WTC11 (cell line): Measurements from ENCODE around the gene HOXA9.
A peak's percentile ranks its signal among the peaks of the same experiment; 100 is the strongest.

Experiments
- CREB1 ChIP-seq: sonication (generic); formaldehyde crosslinking; IDR thresholded peaks from 2 replicates; pipeline ENCODE4 v1.8.0; 2023; ENCODE audit warnings: mild to moderate bottlenecking, missing genetic modification reagents
- ELF4 ChIP-seq: sonication (generic); formaldehyde crosslinking; IDR thresholded peaks from 2 replicates; pipeline ENCODE4 v1.8.1; 2022; ENCODE audit warnings: low read depth, mild to moderate bottlenecking, moderate library complexity, missing genetic modification reagents
- NFYB ChIP-seq: sonication (generic); formaldehyde crosslinking; conservative IDR thresholded peaks from 2 replicates; pipeline ENCODE4 v1.8.0; 2022; ENCODE audit warnings: low read depth, missing genetic modification reagents
- PRRX2 ChIP-seq: fragments of 250-450 bp; sonication (Bioruptor Pico); IDR thresholded peaks from 2 replicates; pipeline ENCODE4 v1.8.0; 2021; ENCODE audit warnings: mild to moderate bottlenecking
- RELA ChIP-seq: sonication (generic); formaldehyde crosslinking; IDR thresholded peaks from 2 replicates; pipeline ENCODE4 v1.8.1; 2022; ENCODE audit warnings: missing genetic modification reagents, mild to moderate bottlenecking, borderline replicate concordance
- TEAD4 ChIP-seq: sonication (generic); formaldehyde crosslinking; IDR thresholded peaks from 2 replicates; pipeline ENCODE4 v1.8.0; 2022; ENCODE audit warnings: mild to moderate bottlenecking, missing genetic modification reagents
- ZNF263 ChIP-seq: sonication (generic); formaldehyde crosslinking; IDR thresholded peaks from 2 replicates; pipeline ENCODE4 v1.8.1; 2022; ENCODE audit warnings: low read depth, mild to moderate bottlenecking, moderate library complexity, missing genetic modification reagents
- TF ChIP-seq, protein P1 (sequence below): fragments of 200-600 bp; IDR thresholded peaks from 2 replicates; pipeline ENCODE4 v1.8.0; 2022; ENCODE audit warnings: antibody characterized with exemption
- TF ChIP-seq, protein P2 (sequence below): sonication (generic); formaldehyde crosslinking; IDR thresholded peaks from 2 replicates; pipeline ENCODE4 v1.8.0; 2022; ENCODE audit warnings: mild to moderate bottlenecking, missing genetic modification reagents
- TF ChIP-seq, protein P3 (sequence below): sonication (generic); formaldehyde crosslinking; IDR thresholded peaks from 2 replicates; pipeline ENCODE4 v1.8.1; 2022; ENCODE audit warnings: low read depth, missing genetic modification reagents, borderline replicate concordance

DNA sequence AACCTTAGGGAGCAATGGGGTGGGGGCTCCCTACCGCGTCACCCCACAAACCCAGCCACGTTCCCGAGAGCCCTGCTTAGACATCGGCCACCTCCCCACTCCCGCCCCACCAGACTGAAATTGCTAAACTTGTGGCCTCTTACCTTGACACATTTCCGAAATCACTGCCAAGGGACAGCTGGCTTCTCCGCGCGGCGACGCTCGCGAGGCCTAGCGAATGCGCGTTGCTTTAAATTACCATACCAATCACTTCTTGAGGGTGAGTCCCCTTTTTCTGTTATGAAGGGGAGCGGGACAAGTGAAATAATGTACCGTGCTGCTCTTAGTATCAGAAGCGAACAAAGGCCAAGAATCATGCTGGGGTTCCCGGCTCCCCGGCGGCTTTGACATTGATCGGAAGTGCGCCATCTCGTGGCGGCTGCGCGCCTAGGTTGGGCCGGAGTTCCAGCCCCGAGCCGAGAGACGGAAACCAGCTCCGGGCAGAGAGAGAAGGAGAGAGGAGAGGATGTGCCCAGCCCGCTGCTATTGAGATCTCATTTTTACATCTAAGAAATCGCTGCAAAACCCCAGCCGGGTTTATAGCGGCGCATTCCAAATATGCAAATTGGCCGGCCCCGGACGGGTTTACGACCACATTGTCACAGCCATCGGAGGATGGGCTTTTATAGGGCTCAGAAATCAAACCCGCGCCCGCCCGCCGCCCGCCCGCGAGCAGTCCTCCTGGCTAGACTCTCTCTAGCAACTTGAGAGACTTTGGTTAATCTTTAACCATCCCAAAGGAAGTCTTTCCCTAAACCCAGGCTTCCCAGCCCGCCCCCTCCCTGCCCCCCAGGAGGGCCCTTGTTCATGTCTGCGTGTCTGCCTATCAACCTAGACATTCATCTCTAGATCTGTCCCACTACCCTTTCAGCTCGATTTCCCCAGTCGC, 14.4 kb upstream of the HOXA9 start:
- TF ChIP-seq PRRX2, result no peak
- TF ChIP-seq RELA (CRISPR knock-in tag), result no peak
- TF ChIP-seq, protein P1, sequence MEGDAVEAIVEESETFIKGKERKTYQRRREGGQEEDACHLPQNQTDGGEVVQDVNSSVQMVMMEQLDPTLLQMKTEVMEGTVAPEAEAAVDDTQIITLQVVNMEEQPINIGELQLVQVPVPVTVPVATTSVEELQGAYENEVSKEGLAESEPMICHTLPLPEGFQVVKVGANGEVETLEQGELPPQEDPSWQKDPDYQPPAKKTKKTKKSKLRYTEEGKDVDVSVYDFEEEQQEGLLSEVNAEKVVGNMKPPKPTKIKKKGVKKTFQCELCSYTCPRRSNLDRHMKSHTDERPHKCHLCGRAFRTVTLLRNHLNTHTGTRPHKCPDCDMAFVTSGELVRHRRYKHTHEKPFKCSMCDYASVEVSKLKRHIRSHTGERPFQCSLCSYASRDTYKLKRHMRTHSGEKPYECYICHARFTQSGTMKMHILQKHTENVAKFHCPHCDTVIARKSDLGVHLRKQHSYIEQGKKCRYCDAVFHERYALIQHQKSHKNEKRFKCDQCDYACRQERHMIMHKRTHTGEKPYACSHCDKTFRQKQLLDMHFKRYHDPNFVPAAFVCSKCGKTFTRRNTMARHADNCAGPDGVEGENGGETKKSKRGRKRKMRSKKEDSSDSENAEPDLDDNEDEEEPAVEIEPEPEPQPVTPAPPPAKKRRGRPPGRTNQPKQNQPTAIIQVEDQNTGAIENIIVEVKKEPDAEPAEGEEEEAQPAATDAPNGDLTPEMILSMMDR, result peak; percentile 83
- TF ChIP-seq ZNF263 (CRISPR knock-in tag), result no peak
- no peak for TF ChIP-seq ELF4 (CRISPR knock-in tag)
- TF ChIP-seq, protein P2, sequence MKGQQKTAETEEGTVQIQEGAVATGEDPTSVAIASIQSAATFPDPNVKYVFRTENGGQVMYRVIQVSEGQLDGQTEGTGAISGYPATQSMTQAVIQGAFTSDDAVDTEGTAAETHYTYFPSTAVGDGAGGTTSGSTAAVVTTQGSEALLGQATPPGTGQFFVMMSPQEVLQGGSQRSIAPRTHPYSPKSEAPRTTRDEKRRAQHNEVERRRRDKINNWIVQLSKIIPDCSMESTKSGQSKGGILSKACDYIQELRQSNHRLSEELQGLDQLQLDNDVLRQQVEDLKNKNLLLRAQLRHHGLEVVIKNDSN (CRISPR knock-in tag), result no peak
- no peak for TF ChIP-seq CREB1
- no peak for TF ChIP-seq NFYB (CRISPR knock-in tag)
- no peak for TF ChIP-seq TEAD4 (CRISPR knock-in tag)
- TF ChIP-seq, protein P3, sequence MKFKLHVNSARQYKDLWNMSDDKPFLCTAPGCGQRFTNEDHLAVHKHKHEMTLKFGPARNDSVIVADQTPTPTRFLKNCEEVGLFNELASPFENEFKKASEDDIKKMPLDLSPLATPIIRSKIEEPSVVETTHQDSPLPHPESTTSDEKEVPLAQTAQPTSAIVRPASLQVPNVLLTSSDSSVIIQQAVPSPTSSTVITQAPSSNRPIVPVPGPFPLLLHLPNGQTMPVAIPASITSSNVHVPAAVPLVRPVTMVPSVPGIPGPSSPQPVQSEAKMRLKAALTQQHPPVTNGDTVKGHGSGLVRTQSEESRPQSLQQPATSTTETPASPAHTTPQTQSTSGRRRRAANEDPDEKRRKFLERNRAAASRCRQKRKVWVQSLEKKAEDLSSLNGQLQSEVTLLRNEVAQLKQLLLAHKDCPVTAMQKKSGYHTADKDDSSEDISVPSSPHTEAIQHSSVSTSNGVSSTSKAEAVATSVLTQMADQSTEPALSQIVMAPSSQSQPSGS (CRISPR knock-in tag), result no peak
